HepG2 (cell line): ENCODE results near the gene ORC3. TPM values are rescaled to one million over a fixed set of nuclear protein-coding genes. Genes with fewer than 3 reads are reported as not detected.
A peak's percentile ranks its signal among the peaks of the same experiment; 100 is the strongest.

Experiments used
- ARNT2 ChIP-seq: sonication (generic); formaldehyde crosslinking; IDR thresholded peaks from 2 replicates; pipeline ENCODE4 v1.8.0; 2022; ENCODE audit warnings: mild to moderate bottlenecking, low read depth, missing genetic modification reagents, moderate library complexity
- ARNTL ChIP-seq: sonication (generic); formaldehyde crosslinking; IDR thresholded peaks from 2 replicates; pipeline ENCODE4 v1.4.0; 2020; ENCODE audit warnings: mild to moderate bottlenecking, missing genetic modification reagents
- BORCS8-MEF2B ChIP-seq: sonication (generic); formaldehyde crosslinking; IDR thresholded peaks from 2 replicates; pipeline ENCODE4 v1.8.0; 2022; ENCODE audit warnings: mild to moderate bottlenecking, missing genetic modification reagents
- CEBPB ChIP-seq: IDR thresholded peaks from 2 replicates; pipeline ENCODE4 v1.6.1; 2011; ENCODE audit warnings: low read depth, low read length, improper control_type of control experiment, borderline replicate concordance
- CSRNP1 ChIP-seq: sonication (generic); formaldehyde crosslinking; IDR thresholded peaks from 2 replicates; pipeline ENCODE4 v1.8.1; 2023; ENCODE audit warnings: mild to moderate bottlenecking, missing genetic modification reagents
- RAD21 ChIP-seq: fragments of 450-650 bp; formaldehyde crosslinking; IDR thresholded peaks from 2 replicates; pipeline ENCODE4 v1.5.0; 2020; ENCODE audit warnings: mild to moderate bottlenecking
- RFXANK ChIP-seq: IDR thresholded peaks from 2 replicates; pipeline ENCODE4 v1.6.1; 2016
- SPEN ChIP-seq: sonication (generic); formaldehyde crosslinking; IDR thresholded peaks from 2 replicates; pipeline ENCODE4 v1.5.1; 2020; ENCODE audit warnings: low read depth, mild to moderate bottlenecking, missing genetic modification reagents
- TAF15 ChIP-seq: fragments of 200-400 bp; formaldehyde crosslinking; IDR thresholded peaks from one replicate; pipeline ENCODE4 v1.6.1; 2018; ENCODE audit warnings: mild to moderate bottlenecking, low read depth, low read length; ENCODE audit not compliant: poor library complexity, severe bottlenecking
- ZFX ChIP-seq: sonication (generic); formaldehyde crosslinking; IDR thresholded peaks from 2 replicates; pipeline ENCODE4 v1.4.0; 2020; ENCODE audit warnings: mild to moderate bottlenecking, low read depth, missing genetic modification reagents, moderate library complexity
- ZFY ChIP-seq: sonication (generic); formaldehyde crosslinking; IDR thresholded peaks from 2 replicates; pipeline ENCODE4 v1.4.0; 2020; ENCODE audit warnings: missing genetic modification reagents
- ZIK1 ChIP-seq: sonication (generic); formaldehyde crosslinking; IDR thresholded peaks from 2 replicates; pipeline ENCODE4 v1.5.0; 2020; ENCODE audit warnings: mild to moderate bottlenecking, low read depth, missing genetic modification reagents, borderline replicate concordance
- ZNF138 ChIP-seq: sonication (generic); formaldehyde crosslinking; IDR thresholded peaks from 2 replicates; pipeline ENCODE4 v1.5.0; 2020; ENCODE audit warnings: mild to moderate bottlenecking, low read depth, missing genetic modification reagents
- ZNF264 ChIP-seq: sonication (generic); formaldehyde crosslinking; IDR thresholded peaks from 2 replicates; pipeline ENCODE4 v1.4.0; 2020; ENCODE audit warnings: missing genetic modification reagents
- ZNF547 ChIP-seq: sonication (generic); formaldehyde crosslinking; IDR thresholded peaks from 2 replicates; pipeline ENCODE4 v1.5.1; 2020; ENCODE audit warnings: mild to moderate bottlenecking, missing genetic modification reagents
- ZNF670 ChIP-seq: sonication (generic); formaldehyde crosslinking; IDR thresholded peaks from 2 replicates; pipeline ENCODE4 v1.8.0; 2022; ENCODE audit warnings: mild to moderate bottlenecking, missing genetic modification reagents, borderline replicate concordance
- ZNF766 ChIP-seq: sonication (generic); formaldehyde crosslinking; IDR thresholded peaks from 2 replicates; pipeline ENCODE4 v1.5.0; 2020; ENCODE audit warnings: missing genetic modification reagents, borderline replicate concordance
- polyA plus RNA-seq, 8 experiments: library from polyadenylated mRNA; depleted of rRNA in 3 of 8; stranded (reverse) in 7 of 8; unstranded in 1 of 8; fragments of >200 nt; fragmentation: Illumina TruSeq in 4 of 8; extraction: Trizol in 4 of 8; gene quantifications; 2 replicates each; pipeline versions ENCODE4 v1.2.1 to v1.2.3, GENCODE V29; 2011 to 2016; ENCODE audit warnings: low read depth in 4 of 8, missing spikeins in 1 of 8, mixed read lengths in 1 of 8; ENCODE audit not compliant: insufficient read depth in 1 of 8
- total RNA-seq, 5 experiments: library from RNA; depleted of rRNA; stranded (reverse); fragments of >200 nt; fragmentation: Illumina TruSeq; extraction: Trizol; gene quantifications; 2 replicates each; pipeline ENCODE4 v1.2.3, GENCODE V29; 2016; ENCODE audit warnings: low read depth in 1 of 5
- TF ChIP-seq, protein P1 (sequence below): sonication (generic); formaldehyde crosslinking; IDR thresholded peaks from 2 replicates; pipeline ENCODE4 v1.8.1; 2023; ENCODE audit warnings: mild to moderate bottlenecking, inconsistent platforms, moderate library complexity, missing genetic modification reagents, borderline replicate concordance
- TF ChIP-seq, protein P2 (sequence below): sonication (generic); formaldehyde crosslinking; IDR thresholded peaks from 2 replicates; pipeline ENCODE4 v1.5.0; 2020; ENCODE audit warnings: mild to moderate bottlenecking, missing genetic modification reagents
- TF ChIP-seq, protein P3 (sequence below): sonication (generic); formaldehyde crosslinking; IDR thresholded peaks from 2 replicates; pipeline ENCODE4 v1.5.0; 2020; ENCODE audit warnings: missing genetic modification reagents, mild to moderate bottlenecking, borderline replicate concordance

ORC3 gene
- total and polyA plus RNA-seq, 2 of the 13 experiments (the other 11 are each of a cell fraction or from before 2014, with no cell fraction given) = 21.8 to 43.5 TPM

DNA sequence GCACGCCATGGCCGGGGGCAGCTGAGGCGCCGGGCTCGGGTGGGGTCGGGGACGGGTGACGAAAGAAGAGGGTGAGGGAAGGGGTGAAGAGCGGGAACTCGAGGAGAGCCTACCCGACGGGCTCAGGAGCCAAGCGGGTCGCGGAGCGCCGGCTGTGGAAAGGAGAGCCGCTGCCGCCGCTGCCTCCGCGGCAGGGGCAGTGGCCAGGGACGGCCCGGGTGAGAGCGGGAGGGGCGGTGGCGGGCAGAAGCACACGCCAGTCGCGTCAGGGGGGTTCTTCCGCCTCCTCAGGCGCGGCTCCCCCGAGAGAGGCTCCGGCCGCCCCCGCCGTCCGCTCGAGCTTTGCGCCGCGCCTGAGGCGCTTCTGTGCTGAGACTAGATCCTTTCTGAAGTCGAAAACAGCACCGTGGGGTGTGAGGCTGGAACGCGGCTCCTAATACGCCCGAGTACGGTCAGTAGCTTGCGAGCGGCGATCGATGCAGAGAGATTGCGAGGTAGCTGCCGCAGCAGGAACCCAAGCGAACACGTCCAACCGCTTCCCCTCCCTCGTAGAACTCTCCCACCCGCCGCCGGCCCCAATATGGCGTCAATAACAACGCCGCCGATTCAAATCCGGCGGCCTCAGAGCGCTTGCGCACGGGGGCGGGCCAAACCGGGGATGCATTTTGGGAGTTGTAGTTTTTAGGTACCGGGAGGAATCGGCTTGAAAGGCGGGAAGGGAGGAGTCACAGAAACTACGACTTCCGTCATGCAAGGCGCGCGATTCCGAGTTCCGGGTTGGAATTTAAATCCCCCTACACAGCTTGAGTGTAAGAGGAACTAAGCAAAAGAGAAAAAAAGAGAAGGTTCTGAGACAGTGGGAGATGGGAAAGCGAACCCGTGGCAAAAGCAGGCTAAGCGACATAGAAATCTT, 112.0 kb downstream of the ORC3 start, which contains the start of gene AKIRIN2 (continued):
- TF ChIP-seq ZFX = peak; percentile 58; the same call in 1 of the 2 replicates
- TF ChIP-seq CSRNP1 (CRISPR knock-in tag) = peak; percentile 14; the same call in 1 of the 2 replicates
- no peak for TF ChIP-seq ZNF547
- TF ChIP-seq SPEN (CRISPR knock-in tag) = peak; percentile 79
- TF ChIP-seq TAF15 = no peak
- peak; percentile 53 for TF ChIP-seq ZFY
- TF ChIP-seq ARNTL (CRISPR knock-in tag) = peak; percentile 62; the same call in 1 of the 2 replicates
- peak; percentile 1; the same call in 1 of the 2 replicates for TF ChIP-seq CEBPB
- TF ChIP-seq ZNF264 (CRISPR knock-in tag) = no peak
- TF ChIP-seq, protein P1, sequence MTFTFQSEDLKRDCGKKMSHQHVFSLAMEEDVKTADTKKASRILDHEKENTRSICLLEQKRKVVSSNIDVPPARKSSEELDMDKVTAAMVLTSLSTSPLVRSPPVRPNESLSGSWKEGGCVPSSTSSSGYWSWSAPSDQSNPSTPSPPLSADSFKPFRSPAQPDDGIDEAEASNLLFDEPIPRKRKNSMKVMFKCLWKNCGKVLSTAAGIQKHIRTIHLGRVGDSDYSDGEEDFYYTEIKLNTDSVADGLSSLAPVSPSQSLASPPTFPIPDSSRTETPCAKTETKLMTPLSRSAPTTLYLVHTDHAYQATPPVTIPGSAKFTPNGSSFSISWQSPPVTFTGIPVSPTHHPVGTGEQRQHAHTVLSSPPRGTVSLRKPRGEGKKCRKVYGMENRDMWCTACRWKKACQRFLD (CRISPR knock-in tag) = no peak
- TF ChIP-seq RFXANK = no peak
- TF ChIP-seq, protein P2, sequence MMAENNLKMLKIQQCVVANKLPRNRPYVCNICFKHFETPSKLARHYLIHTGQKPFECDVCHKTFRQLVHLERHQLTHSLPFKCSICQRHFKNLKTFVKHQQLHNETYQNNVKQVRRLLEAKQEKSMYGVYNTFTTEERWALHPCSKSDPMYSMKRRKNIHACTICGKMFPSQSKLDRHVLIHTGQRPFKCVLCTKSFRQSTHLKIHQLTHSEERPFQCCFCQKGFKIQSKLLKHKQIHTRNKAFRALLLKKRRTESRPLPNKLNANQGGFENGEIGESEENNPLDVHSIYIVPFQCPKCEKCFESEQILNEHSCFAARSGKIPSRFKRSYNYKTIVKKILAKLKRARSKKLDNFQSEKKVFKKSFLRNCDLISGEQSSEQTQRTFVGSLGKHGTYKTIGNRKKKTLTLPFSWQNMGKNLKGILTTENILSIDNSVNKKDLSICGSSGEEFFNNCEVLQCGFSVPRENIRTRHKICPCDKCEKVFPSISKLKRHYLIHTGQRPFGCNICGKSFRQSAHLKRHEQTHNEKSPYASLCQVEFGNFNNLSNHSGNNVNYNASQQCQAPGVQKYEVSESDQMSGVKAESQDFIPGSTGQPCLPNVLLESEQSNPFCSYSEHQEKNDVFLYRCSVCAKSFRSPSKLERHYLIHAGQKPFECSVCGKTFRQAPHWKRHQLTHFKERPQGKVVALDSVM (CRISPR knock-in tag) = no peak
- peak; percentile 47; the same call in 1 of the 2 replicates for TF ChIP-seq ZIK1 (CRISPR knock-in tag)
- TF ChIP-seq, protein P3, sequence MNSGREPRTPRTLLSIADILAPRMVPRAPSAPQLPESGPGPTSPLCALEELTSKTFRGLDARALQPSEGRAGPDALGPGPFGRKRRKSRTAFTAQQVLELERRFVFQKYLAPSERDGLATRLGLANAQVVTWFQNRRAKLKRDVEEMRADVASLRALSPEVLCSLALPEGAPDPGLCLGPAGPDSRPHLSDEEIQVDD = no peak; the same call in 1 of the 2 replicates
- peak; percentile 58 for TF ChIP-seq ARNT2 (CRISPR knock-in tag)
- TF ChIP-seq BORCS8-MEF2B (CRISPR knock-in tag) = peak; percentile 34; the same call in 1 of the 2 replicates
- TF ChIP-seq ZNF670 (CRISPR knock-in tag) = peak; percentile 74; the same call in 1 of the 2 replicates
- TF ChIP-seq ZNF138 = no peak
- TF ChIP-seq ZNF766 (CRISPR knock-in tag) = no peak
- TF ChIP-seq RAD21 (CRISPR knock-in tag) = no peak
